Measurements from ENCODE around the gene CXorf49.

CXorf49 gene

DNA sequence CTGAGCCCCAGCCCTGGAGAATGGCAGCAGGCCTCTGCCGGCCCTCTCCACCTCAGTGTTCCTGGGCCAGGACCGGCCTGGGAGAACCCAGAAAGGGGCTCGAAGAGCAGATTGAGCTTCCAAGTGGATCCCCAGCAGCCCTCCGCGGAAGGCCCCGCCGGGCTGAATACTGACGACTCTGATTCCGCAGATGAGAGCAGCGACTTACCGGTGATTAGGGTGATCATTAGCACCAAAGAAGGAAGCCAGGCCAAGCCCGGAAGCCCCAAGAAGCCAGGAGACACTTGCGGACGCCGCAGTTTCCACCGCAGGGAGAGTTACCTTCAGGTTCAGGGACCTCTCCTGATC lies 49.9 kb downstream of the CXorf49 start:
- no peak overlapping the region for H3K4me3 ChIP-seq (ENCODE audit: low read depth, low read length)
- DNase-seq (ENCODE audit: low read depth) = no peak
- TF ChIP-seq, protein P1, sequence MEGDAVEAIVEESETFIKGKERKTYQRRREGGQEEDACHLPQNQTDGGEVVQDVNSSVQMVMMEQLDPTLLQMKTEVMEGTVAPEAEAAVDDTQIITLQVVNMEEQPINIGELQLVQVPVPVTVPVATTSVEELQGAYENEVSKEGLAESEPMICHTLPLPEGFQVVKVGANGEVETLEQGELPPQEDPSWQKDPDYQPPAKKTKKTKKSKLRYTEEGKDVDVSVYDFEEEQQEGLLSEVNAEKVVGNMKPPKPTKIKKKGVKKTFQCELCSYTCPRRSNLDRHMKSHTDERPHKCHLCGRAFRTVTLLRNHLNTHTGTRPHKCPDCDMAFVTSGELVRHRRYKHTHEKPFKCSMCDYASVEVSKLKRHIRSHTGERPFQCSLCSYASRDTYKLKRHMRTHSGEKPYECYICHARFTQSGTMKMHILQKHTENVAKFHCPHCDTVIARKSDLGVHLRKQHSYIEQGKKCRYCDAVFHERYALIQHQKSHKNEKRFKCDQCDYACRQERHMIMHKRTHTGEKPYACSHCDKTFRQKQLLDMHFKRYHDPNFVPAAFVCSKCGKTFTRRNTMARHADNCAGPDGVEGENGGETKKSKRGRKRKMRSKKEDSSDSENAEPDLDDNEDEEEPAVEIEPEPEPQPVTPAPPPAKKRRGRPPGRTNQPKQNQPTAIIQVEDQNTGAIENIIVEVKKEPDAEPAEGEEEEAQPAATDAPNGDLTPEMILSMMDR (IDR thresholded peaks at IDR 0.05; ENCODE audit: control insufficient read depth, extremely low read depth, insufficient read depth) = no peak

DNA sequence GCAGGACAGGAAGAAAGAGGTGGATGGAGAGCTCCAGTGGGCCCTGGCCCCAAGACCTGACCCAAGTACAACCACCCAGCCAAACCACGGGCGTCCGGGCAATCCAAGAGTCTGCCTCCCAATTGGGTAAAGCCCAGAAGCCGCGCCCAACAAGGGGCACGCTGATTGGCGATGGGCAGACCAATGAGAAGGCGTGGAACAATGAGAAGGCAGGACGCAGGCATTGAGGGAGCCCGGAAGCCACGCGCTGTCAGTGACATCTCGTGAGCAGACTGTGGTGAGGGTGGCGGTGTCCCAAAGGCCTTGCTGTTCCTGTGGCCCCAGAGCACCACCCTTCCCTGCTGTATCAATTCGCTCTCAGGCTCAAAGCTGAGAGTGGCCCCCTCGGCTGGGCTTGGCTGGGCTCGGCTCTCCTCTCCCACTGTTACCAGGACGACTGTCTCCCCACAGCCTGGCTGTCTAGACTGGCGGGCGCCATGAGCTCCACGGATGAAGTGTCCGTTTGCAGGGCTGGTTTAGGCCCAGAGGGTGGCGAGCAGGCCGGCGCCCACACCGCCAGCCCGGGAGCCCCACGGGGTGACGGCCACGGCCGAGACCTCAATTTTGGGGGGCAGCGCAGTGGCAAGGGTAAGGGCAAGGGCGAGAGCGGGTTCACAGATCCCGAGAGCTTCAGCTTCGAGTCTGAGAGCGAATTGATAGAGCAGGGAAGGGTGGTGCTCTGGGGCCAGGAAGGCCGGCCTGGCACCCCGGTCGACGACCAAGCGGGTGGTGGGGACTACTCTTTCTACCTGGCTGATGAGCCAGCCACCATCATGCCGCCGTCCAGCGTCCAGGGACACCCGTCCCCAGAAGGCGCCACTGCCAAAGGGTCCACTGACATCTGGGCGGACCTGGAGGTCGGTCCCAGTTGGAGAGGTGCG lies 50.5 kb downstream of the CXorf49 start, which contains the start of gene LOC101059915:
LOC101059915 (plus strand) TSS at position 219 of the 920 bp plus-strand sequence.
- DNase-seq (ENCODE audit: low read depth) = no peak
- TF ChIP-seq, protein P1 (IDR thresholded peaks at IDR 0.05; ENCODE audit: control insufficient read depth, extremely low read depth, insufficient read depth) = no peak

DNA sequence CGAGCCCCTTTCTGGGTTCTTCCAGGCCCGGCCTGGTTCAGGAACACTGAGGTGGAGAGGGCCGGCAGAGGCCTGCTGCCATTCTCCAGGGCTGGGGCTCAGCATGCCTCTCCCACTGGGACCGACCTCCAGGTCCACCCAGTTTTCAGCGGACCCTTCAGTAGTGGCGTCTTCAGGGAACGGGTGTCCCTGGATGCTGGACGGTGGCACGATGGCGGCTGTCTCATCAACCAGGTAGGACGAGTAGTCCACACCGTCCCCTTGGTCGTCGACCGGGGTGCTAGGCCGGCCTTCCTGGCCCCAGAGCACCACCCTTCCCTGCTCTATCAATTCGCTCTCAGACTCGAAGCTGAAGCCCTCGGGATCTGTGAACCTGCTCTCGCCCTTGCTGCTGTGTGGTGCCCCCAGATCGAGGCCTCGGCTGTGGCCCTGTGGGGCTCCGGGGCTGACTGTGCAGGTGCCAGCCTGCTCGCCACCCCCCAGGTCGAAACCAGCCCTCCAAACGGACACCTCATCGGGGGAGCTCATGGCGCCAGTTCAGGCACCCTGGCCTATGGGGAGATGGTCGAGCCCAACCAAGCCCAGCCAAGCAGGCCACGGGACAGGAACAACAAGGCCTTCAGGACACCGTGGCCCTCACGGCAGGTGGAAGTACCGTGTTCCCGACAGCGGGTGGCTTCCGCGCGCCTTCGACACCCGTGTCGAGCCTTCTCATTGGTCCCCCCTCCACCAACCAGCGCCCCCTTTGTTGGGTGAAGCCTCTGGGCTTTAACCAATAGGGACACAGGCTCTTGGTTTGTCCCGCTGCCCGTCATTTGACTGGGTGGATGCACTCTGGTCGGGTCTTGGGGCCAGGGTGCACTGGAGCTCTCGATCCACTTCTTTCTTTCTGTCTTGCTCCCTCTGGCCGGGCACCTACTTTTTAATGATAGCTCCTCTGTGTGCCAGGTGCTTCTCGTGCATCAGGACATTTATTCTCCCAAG lies 51.6 kb downstream of the CXorf49 start:
- no peak for DNase-seq (ENCODE audit: low read depth)
- TF ChIP-seq, protein P1 (IDR thresholded peaks at IDR 0.05; ENCODE audit: control insufficient read depth, extremely low read depth, insufficient read depth) = no peak
- no peak overlapping the region for H3K4me3 ChIP-seq (ENCODE audit: low read depth, low read length)

More for the DNA sequence above, 50.5 kb downstream of the CXorf49 start, which contains the start of gene LOC101059915:
- no peak within 1 kb of the TSS for H3K4me3 ChIP-seq (ENCODE audit: low read depth, low read length)

DNA sequence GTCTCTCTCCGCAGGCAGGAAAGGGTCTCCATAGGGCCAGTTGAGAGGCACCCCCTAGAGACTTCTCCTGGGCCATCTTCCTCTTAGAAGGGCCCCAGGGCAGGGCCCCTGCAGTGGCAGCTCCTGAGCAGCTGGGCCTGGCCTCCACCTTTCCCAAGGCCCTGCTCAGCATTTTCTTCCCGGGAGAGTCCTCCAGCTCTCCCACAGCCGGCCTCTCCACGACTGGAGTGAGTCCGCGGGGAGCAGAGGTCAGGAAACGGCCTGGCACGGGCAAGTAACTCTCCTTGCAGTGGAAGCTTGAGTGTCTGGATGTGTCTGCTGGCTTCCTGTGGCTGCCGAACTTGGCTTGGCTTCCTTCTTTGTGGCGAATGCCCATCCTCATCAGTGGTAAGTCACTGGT lies 52.3 kb downstream of the CXorf49 start:
- TF ChIP-seq, protein P1 (IDR thresholded peaks at IDR 0.05; ENCODE audit: control insufficient read depth, extremely low read depth, insufficient read depth) = no peak
- H3K4me3 ChIP-seq (ENCODE audit: low read depth, low read length) = no peak overlapping the region
- no peak for DNase-seq (ENCODE audit: low read depth)

DNA sequence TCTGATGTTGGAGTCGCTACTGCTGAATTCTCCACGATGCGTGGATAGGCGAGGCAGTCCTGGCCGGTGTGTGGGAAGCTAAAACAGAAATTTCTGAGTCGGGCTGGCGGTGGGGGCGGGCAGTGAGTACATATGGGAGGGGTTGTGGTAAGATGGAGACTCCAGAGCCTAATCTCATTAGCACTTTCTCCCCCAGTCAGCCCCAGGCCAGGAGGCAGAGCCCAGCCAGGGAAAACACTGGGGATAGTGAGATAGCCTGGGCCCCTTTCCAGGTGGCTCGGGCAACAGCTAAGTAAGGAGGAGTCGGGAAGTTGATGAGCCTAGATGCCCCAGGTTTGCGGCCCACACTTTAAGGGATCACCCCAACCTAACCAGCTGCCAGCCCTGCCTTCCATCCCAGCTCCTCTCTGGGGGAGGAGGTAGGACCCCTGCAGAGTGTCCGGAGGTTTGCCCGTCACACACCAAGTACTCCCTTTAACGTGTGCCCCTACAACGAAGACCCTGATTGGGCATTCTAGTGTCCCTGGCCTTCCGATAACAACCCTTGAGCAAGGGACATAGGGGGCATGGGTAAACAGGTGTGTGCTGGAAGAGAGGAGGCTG lies 53.1 kb downstream of the CXorf49 start:
- H3K4me3 ChIP-seq (ENCODE audit: low read depth, low read length) = no peak overlapping the region
- TF ChIP-seq, protein P1 (IDR thresholded peaks at IDR 0.05; ENCODE audit: control insufficient read depth, extremely low read depth, insufficient read depth) = no peak
- DNase-seq (ENCODE audit: low read depth) = no peak
